Stimulated activated CD4-positive, alpha-beta T cell treated with anti-CD3 and anti-CD28 coated beads, Interleukin-12 subunit alpha, Interleukin-12 subunit beta, amount 100 ng/mL, for 48 hours (primary cell): ENCODE results near the gene TENM4.

ENCODE experiments used
- DNase-seq, 3 donors: peaks; one replicate each; pipeline ENCODE4 v3.0.0-alpha.2; 2020; ENCODE audit warnings: low read depth in 2 of 3, low spot score in 1 of 3

TENM4 gene

DNA sequence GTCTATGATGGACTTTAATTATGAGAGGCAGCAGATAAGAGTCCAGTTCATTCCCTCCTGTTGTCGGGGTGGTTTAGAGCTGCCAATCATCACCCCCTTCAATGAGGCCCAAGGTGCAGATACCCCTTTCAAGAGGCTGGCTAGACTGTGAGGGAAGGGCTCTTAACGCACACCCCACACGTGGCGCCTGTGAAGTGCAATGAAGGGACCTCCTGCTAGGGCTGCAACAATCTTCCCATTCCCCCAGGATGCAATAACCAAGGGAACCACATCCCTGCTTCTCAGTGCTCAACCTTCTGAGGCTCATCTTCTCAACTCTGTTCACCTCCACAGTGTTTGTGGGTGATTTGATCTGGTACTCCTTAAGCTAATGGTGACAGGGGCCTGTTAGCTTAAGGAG lies 19.0 kb downstream of the TENM4 start:
- no peak for DNase-seq

GRCh38 chr11:79419120-79419519 lies 21.7 kb downstream of the TENM4 start:
- DNase-seq, result no peak

- no peak for DNase-seq
Observed at GRCh38 chr11:79418241-79418640, 22.6 kb downstream of the TENM4 start.

- DNase-seq, result no peak
Observed at GRCh38 chr11:79417069-79417920, 23.5 kb downstream of the TENM4 start.

DNA sequence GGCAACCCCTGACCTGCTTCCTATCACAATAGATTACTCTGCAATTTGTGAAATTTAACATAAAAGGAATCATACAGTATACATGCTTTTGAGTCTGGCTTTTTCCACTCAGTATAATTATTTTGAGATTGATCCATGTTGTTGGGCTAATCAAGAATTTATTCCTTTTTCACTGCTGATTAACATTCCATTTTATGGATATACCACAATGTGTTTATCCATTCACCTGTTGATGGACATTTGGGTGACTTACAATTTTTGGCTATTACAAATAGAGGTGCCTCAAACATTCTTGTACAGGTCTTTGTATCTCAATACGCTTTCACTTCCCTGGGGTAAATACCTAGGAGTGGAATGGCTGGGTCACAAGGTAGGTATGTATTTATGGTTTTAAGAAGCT lies 24.9 kb downstream of the TENM4 start:
- DNase-seq, result no peak

DNA sequence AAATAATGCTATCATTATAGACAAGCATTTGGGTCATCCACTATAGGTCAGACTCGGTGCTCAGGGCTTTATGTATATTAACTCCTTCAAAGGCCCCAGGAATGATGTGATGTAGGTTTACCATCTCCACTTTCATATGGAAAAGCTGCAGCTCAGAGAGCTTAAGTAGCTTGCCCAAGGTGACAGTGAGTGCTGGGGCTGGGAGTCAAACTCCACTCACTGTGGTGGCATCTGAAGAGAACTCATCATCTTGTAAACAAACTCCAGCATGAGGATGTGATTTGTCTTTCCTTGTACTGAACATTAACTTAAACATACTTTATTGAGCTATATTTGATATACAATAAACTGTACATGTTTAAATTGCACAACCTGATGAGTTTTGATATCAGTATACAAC lies 25.4 kb downstream of the TENM4 start:
- no peak for DNase-seq

DNA sequence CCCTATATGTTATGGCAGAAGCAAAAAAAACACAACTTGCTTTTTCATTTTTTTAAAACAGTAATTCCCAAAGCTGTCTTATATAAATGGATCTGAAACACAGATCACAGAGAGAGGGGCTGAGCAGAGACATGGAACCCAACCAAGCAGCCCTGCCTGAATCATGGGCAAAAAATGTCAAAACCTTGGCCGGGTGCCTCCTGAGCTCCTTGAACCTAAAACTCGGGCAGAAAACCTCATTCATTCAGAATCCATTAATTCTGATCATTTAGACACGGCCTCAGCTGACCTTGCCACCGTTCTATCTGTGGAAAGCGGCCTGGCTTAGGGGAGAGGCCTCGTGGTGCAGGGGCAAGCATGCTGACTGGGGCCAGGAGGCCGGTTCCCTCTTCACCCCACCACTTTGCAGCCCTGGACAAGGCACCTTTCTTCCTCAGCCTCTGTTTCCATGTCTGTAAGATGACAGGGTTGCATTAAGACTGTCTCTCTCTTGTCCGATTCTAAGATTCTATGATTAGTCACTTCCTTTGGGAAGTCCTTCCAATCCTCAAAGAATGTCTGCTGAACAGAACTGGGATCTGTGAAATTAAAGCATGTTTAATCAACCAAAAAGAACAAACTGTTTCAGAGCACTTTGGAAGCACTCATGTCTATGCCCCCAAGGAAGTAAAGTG lies 26.0 kb downstream of the TENM4 start:
- no peak for DNase-seq

DNA sequence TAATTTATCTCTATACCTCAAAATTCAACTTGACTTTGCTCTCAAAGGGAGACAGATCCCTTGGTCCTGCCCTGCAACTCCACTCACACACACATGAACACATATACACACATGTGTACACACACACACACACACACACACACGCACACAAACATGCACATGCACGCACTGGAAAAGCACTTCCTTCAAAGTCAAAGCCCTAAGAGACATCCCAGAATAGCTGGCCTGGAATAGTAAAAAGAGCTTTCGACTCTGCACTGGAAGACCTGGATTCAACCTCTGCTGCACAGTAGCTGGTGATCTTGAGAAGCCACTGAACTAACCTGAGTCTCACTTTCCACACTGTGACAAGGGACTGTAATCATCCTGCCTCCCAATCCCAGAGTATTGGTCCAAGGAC lies 26.8 kb downstream of the TENM4 start:
- no peak for DNase-seq

DNA sequence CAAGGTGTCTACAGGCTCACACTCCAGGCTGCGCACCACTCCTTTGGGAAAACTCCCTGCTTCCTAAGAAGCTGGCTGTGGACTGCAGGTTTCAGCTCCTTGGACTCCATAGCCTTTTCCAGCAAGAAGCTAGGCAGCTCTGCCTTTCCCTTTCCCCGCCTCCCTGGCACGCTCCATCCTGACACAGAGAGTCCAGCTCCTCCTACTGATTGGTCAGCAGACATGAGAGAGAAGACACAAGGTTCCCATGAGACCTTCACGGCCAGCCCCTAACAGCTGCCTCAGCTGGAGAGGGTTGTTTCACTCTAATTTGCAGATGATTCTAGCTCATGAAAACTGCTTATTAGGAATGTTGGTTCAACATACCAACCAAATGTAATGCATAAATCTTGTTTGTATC lies 27.6 kb downstream of the TENM4 start:
- no peak for DNase-seq

GRCh38 chr11:79412761-79413160 lies 28.1 kb downstream of the TENM4 start:
- no peak for DNase-seq

GRCh38 chr11:79409330-79409729 lies 31.5 kb downstream of the TENM4 start:
- no peak for DNase-seq

- no peak for DNase-seq
Observed at GRCh38 chr11:79406376-79406775, 34.5 kb downstream of the TENM4 start.

GRCh38 chr11:79404806-79405205 lies 36.0 kb downstream of the TENM4 start:
- DNase-seq, result no peak

DNA sequence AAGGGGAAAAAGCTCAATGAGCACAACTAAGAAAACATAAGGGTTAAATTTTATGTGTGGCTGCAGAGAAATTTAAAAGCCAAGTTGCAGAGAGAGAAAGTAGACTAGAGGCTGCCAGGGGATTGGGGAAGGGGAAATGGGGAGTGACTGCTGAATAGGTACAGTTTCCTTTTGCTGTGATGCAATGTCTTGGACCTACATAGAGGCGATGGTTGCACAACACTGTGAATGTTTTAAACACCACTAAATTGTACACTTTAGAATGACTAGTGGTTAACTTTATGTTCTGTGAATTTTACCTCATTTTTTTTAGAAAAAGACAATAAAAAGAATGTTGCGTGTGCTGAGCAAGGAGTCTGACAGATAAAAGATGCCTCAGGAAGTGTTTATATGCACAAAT lies 36.5 kb downstream of the TENM4 start:
- DNase-seq, result no peak

DNA sequence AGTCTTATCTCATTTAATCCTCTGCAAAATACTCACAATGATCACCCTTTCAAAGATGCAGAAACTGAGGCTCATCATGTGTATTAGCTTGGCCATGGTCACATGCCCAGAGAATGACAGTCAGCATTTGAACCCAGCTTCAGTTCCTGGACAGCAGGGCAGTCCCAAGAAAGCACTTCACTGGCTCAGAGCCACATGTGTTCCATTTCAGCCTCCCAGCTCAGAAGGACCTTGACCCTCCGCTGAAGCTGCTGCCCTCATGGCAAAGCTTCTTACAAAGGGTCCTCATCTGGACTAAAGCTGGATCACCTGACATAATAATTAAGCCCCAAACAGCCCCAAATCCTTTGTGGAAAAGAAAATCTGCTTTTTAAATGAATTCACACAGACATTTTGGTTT lies 37.0 kb downstream of the TENM4 start:
- no peak for DNase-seq

DNA sequence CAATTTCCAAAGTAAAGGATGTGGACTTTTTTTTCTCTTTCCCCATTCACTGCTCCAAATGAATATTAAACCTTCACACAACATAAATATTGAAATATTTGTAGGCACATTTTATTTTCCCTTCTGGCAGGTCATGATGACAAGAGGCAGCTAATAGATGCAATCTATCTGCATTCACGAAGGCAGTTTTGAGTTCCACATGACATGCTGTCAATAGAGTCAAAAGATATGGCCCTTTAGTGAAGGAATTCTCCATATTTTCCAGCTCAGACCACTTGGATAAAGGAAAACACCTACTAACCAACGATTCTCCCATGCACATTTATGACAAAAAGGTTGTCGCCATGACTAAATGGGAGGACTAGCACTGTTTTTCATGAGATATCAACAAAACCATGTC lies 37.9 kb downstream of the TENM4 start:
- DNase-seq, result no peak

DNA sequence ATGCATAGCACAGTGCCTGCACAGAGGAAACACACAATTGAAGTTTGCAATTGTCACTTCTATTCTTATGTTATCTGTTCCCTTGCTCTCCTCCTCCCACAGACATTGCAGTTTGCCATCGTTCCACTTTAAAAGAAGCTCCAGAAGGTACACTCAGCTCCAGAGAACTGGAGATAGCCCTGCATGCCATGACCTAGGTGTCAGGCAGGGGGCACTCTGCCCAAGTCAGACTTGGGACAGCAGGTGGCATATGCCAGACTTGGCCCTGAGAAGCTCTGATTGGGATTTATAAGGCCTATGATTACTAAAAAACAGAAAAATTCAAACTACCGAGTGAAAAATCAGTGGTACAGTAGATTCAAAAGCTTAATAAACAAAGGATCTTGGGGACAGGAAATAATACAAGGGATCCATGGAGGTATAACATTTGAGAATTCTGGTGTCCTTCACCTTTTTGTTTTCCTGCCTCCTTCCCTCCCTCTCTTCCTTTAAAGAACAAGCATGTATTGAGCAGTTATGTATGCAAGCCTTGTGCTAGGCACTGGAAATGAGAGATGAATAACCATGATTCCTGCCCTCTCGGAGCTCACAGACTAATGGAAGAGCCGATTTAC lies 40.0 kb downstream of the TENM4 start:
- DNase-seq, result no peak

DNA sequence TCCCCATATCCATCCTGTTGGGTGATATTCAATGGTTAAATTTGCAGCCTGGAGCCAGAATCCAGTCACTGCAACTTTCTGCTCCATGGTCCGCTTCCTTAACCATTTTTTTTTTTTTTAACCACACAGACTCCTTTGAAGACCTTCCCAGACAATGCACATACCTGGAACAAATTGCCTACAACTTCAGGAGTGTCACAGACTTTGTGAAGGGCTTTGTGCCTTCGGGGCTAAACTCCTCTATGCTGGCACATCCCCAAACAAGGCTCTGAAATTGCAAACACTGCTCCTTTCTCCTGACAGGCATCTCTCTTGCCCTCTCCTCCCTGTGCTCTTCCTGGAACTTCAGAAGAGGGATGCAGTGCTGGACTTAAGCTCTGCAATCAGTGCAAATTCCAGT lies 40.6 kb downstream of the TENM4 start:
- no peak for DNase-seq

DNA sequence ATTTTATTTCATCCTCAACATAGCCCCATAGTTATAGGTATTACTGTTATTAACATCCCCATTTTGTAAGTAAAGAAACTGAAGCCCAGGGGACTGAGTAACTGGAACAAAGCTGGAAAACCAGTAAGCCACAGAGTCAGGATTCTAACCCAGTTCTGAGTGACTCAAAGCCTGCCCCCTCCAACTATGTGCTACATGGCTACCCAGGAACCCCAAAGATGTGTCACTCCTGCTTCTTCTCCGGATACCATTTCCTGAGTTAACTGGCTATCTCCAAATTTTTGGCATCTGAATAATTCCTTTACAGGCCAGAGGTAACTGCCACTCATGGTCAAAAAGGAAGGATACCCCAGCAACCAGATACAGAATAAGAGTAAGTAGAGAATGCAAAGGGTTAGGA lies 43.6 kb downstream of the TENM4 start:
- DNase-seq, result no peak

DNA sequence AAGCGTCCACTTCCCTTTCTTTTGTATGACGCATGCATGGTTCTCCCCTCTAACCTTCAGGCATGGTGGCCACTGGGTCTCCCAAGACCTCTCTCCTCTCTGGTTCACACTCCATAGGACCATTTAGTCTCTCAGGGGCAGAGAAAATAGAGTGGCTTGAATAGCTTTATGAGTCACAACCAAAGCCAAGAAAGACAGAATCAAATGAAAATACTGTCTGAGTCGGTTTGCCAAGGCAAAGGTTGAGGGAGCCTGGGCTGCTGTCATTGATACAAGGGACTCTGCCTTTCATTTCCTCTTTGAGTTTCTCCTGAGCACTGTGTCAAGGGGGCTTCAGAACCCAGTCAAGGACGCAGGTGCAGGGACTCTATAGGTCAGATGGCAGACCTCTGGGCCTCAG lies 44.2 kb downstream of the TENM4 start:
- no peak for DNase-seq

DNA sequence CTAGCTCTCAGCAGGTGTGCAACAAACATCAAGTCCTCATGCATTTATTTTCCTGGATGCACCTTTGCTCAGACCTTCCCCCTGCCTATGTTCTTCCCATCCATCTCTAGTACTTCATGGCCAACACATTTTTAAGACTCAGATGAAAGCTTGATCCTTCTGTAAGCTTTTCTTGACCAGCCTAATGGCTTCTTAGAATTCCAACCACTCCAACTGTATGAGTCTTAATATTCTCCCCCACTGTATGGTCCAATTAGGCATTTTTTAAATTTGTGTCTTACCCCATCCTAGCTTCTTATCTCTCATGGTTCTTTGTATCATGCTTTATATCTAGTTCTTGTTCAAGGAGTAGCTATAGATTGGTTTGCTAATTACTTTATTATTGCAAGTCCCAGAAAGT lies 44.8 kb downstream of the TENM4 start:
- DNase-seq, result no peak

DNA sequence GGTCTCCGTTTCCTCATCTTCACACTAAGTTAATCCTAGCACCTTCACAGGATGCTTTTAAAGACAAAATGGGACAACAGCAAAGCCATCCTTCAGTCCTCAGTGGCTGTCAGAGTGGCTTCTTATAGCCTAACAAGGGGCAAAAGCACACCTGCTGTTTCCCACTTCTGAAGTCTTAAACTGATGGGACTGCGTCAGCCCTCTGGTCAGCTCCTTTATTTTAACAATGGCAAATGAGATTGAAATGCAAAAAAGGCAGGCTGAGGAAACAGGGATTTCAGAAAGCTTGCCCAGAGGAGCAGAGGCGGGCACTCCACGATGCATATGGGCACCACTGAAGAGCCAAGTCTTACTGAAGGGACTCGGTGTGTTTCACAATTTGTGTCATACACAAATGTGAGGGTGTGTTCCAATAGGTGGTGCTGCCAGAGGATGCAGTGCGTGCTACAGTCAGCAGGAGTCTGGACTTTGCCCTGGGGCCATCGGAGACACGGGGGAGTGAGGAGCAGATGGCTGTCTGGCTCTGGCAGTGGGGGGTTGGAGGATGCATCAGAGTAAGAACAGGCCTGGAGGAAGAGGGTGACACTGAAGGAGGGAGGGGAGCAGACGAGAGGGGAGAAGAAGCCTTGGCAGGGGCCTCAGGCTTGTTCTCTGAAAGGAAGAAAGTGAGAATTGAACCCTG lies 47.3 kb downstream of the TENM4 start:
- no peak for DNase-seq
